HG02798 (cell line): ENCODE measurements around the gene SLC7A1.

Experiments
- ATAC-seq: cut with Tn5 transposase; IDR thresholded peaks from one replicate; pipeline ENCODE4 v1.9.1; 2021; ENCODE audit warnings: mild to moderate bottlenecking; ENCODE audit not compliant: unreplicated experiment, poor library complexity

The SLC7A1 gene

GRCh38 chr13:29513002-29513980 lies 82.2 kb downstream of the SLC7A1 start:
- ATAC-seq: no peak

- no peak for ATAC-seq
Measured at GRCh38 chr13:29511980-29512379, 83.5 kb downstream of the SLC7A1 start.

GRCh38 chr13:29511106-29511796 lies 84.2 kb downstream of the SLC7A1 start:
- ATAC-seq: no peak

- ATAC-seq: no peak
Measured at GRCh38 chr13:29510651-29511084, 84.8 kb downstream of the SLC7A1 start.

GRCh38 chr13:29509999-29510589 lies 85.4 kb downstream of the SLC7A1 start:
- ATAC-seq: no peak

- no peak for ATAC-seq
Measured at GRCh38 chr13:29508876-29509252, 86.6 kb downstream of the SLC7A1 start.

GRCh38 chr13:29508130-29508875 lies 87.2 kb downstream of the SLC7A1 start:
- ATAC-seq: peak; percentile 79

- no peak for ATAC-seq
Measured at GRCh38 chr13:29507356-29507755, 88.1 kb downstream of the SLC7A1 start.

- ATAC-seq: no peak
Measured at GRCh38 chr13:29505950-29506349, 89.5 kb downstream of the SLC7A1 start.

- no peak for ATAC-seq
Measured at GRCh38 chr13:29505511-29505910, 90.0 kb downstream of the SLC7A1 start.

- ATAC-seq: no peak
Measured at GRCh38 chr13:29504691-29505090, 90.8 kb downstream of the SLC7A1 start.

- ATAC-seq: no peak
Measured at GRCh38 chr13:29503041-29503837, 92.2 kb downstream of the SLC7A1 start.

- no peak for ATAC-seq
Measured at GRCh38 chr13:29502391-29503008, 93.0 kb downstream of the SLC7A1 start.

GRCh38 chr13:29501674-29502073 lies 93.8 kb downstream of the SLC7A1 start:
- ATAC-seq: no peak

GRCh38 chr13:29500386-29500785 lies 95.1 kb downstream of the SLC7A1 start:
- no peak for ATAC-seq

GRCh38 chr13:29499506-29500165 lies 95.9 kb downstream of the SLC7A1 start:
- ATAC-seq: no peak

- ATAC-seq: no peak
Measured at GRCh38 chr13:29498426-29499040, 97.0 kb downstream of the SLC7A1 start.

- no peak for ATAC-seq
Measured at GRCh38 chr13:29497137-29497654, 98.3 kb downstream of the SLC7A1 start.
